K562 (cell line): Measurements from ENCODE around the gene CDCA3. TPM values are rescaled to one million over a fixed set of nuclear protein-coding genes. Genes with fewer than 3 reads are reported as not detected.

Source experiments
- ARID4B ChIP-seq: sonication (generic); formaldehyde crosslinking; IDR thresholded peaks from 2 replicates; pipeline ENCODE4 v1.8.0; 2022; ENCODE audit warnings: mild to moderate bottlenecking, missing genetic modification reagents
- CBFA2T2 ChIP-seq: fragments of 450-650 bp; conservative IDR thresholded peaks from 2 replicates; pipeline ENCODE4 v1.6.1; 2017; ENCODE audit warnings: mild to moderate bottlenecking
- CBX3 ChIP-seq, 2 experiments: IDR thresholded peaks; 1 replicate in 1 of 2; 2 replicates in 1 of 2; pipeline ENCODE4 v1.6.1; 2012; ENCODE audit warnings: inconsistent platforms in 2 of 2, low read length in 2 of 2, borderline replicate concordance in 1 of 2, control low read depth in 1 of 2
- CREB1 ChIP-seq, 2 experiments: sonication (generic) in 1 of 2; formaldehyde crosslinking in 1 of 2; IDR thresholded peaks; 2 replicates each; pipeline versions ENCODE4 v1.6.1 to v1.8.0; 2012 to 2022; ENCODE audit warnings: inconsistent platforms in 1 of 2, mild to moderate bottlenecking in 1 of 2, missing genetic modification reagents in 1 of 2, moderate library complexity in 1 of 2
- FOXA1 ChIP-seq: fragments of 450-650 bp; IDR thresholded peaks from 2 replicates; pipeline ENCODE4 v1.6.1; 2016; ENCODE audit warnings: mild to moderate bottlenecking, borderline replicate concordance
- GABPB1 ChIP-seq: sonication (generic); formaldehyde crosslinking; IDR thresholded peaks from 2 replicates; pipeline ENCODE4 v1.8.0; 2022; ENCODE audit warnings: mild to moderate bottlenecking, missing genetic modification reagents
- LEF1 ChIP-seq: fragments of 450-650 bp; IDR thresholded peaks from 2 replicates; pipeline ENCODE4 v1.6.1; 2016; ENCODE audit warnings: mild to moderate bottlenecking
- PTBP1 ChIP-seq: fragments of 200-400 bp; formaldehyde crosslinking; IDR thresholded peaks from 2 replicates; pipeline ENCODE4 v1.6.1; 2017; ENCODE audit warnings: low read depth, low read length
- RBFOX2 ChIP-seq: fragments of 200-400 bp; formaldehyde crosslinking; IDR thresholded peaks from 2 replicates; pipeline ENCODE4 v1.6.1; 2017; ENCODE audit warnings: low read depth, mild to moderate bottlenecking, low read length, moderate library complexity
- RBM22 ChIP-seq: fragments of 200-400 bp; formaldehyde crosslinking; IDR thresholded peaks from 2 replicates; pipeline ENCODE4 v1.6.1; 2018; ENCODE audit warnings: low read length, low read depth; ENCODE audit not compliant: poor library complexity, severe bottlenecking
- ZBTB7A ChIP-seq: IDR thresholded peaks from 2 replicates; pipeline ENCODE4 v1.6.1; 2011; ENCODE audit warnings: low read depth, mild to moderate bottlenecking, low read length, moderate library complexity, borderline replicate concordance; ENCODE audit not compliant: control insufficient read depth
- ZKSCAN3 ChIP-seq: fragments of 250-450 bp; sonication (Bioruptor Pico); IDR thresholded peaks from 2 replicates; pipeline ENCODE4 v1.4.0; 2020
- ZNF274 ChIP-seq: IDR thresholded peaks from 2 replicates; pipeline ENCODE4 v1.6.1; 2011; ENCODE audit warnings: low read depth, mild to moderate bottlenecking, low read length, moderate library complexity, borderline replicate concordance
- ZNF398 ChIP-seq: fragments of 250-450 bp; sonication (Bioruptor Pico); IDR thresholded peaks from 2 replicates; pipeline ENCODE4 v1.8.0; 2021; ENCODE audit warnings: moderate library complexity, mild to moderate bottlenecking, inconsistent platforms
- ZNF668 ChIP-seq: fragments of 250-450 bp; sonication (Bioruptor Pico); IDR thresholded peaks from 2 replicates; pipeline ENCODE4 v1.8.0; 2022; ENCODE audit warnings: mild to moderate bottlenecking, inconsistent platforms
- polyA plus RNA-seq, 8 experiments: library from polyadenylated mRNA; depleted of rRNA in 4 of 8; stranded (reverse) in 5 of 8; unstranded in 3 of 8; fragments of >200 nt; fragmentation: Nextera tagmentation in 2 of 8; fragmentation: Illumina TruSeq in 1 of 8; extraction: Ambion mirVana in 2 of 8; extraction: Trizol in 1 of 8; gene quantifications; 2 replicates each; pipeline versions ENCODE4 v1.2.1 to v1.2.3, GENCODE V29; 2011 to 2014; ENCODE audit warnings: inconsistent platforms in 1 of 8, missing spikeins in 1 of 8
- total RNA-seq, 7 experiments: library from RNA; depleted of rRNA in 6 of 7; stranded (reverse); fragments of >200 nt in 6 of 7; fragmentation: Illumina TruSeq in 2 of 7; extraction: Trizol in 2 of 7; gene quantifications; 2 replicates each; pipeline versions ENCODE4 v1.2.1 to v1.2.3, GENCODE V29; 2011 to 2021; ENCODE audit warnings: low replicate concordance in 1 of 7
- TF ChIP-seq, protein P1 (sequence below): fragments of 450-650 bp; formaldehyde crosslinking; IDR thresholded peaks from 2 replicates; pipeline ENCODE4 v1.4.0; 2022; ENCODE audit warnings: missing genetic modification characterization
- TF ChIP-seq, protein P2 (sequence below): fragments of 250-450 bp; sonication (Bioruptor Pico); IDR thresholded peaks from 2 replicates; pipeline ENCODE4 v1.4.0; 2020; ENCODE audit warnings: mild to moderate bottlenecking

The CDCA3 gene
- total and polyA plus RNA-seq, 9 of the 15 experiments (the other 6 are each of a cell fraction or from before 2014, with no cell fraction given), result 24.2 to 80.8 (median 55.1) TPM

GRCh38 chr12:6872073-6873048, 21.3 kb upstream of the CDCA3 start (continued):
- TF ChIP-seq ZBTB7A, result peak; percentile 84
- TF ChIP-seq ZNF668, result no peak
- 0 out of 2 replicates have a peak, but pooled peaks have one; percentile 16 for TF ChIP-seq PTBP1
- no peak for TF ChIP-seq ZNF274
- TF ChIP-seq ZNF398 (CRISPR knock-in tag), result no peak
- no peak for TF ChIP-seq ZKSCAN3 (CRISPR knock-in tag)
- TF ChIP-seq CBX3 (IDR thresholded peaks at IDR 0.05; ENCODE audit: borderline replicate concordance in 1 of 2, low read length in 2 of 2), result no peak
- TF ChIP-seq ARID4B, result peak; percentile 93
- peak; percentile 43; the same call in 1 of the 2 replicates for TF ChIP-seq CREB1 (IDR thresholded peaks at IDR 0.05)
- peak; percentile 56; the same call in 1 of the 2 replicates for TF ChIP-seq CREB1 (CRISPR knock-in tag; IDR thresholded peaks at IDR 0.05)
- TF ChIP-seq GABPB1 (CRISPR knock-in tag), result peak; percentile 41; the same call in 1 of the 2 replicates
- TF ChIP-seq, protein P1, sequence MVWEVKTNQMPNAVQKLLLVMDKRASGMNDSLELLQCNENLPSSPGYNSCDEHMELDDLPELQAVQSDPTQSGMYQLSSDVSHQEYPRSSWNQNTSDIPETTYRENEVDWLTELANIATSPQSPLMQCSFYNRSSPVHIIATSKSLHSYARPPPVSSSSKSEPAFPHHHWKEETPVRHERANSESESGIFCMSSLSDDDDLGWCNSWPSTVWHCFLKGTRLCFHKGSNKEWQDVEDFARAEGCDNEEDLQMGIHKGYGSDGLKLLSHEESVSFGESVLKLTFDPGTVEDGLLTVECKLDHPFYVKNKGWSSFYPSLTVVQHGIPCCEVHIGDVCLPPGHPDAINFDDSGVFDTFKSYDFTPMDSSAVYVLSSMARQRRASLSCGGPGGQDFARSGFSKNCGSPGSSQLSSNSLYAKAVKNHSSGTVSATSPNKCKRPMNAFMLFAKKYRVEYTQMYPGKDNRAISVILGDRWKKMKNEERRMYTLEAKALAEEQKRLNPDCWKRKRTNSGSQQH, result no peak
- TF ChIP-seq FOXA1, result no peak
- TF ChIP-seq, protein P2, sequence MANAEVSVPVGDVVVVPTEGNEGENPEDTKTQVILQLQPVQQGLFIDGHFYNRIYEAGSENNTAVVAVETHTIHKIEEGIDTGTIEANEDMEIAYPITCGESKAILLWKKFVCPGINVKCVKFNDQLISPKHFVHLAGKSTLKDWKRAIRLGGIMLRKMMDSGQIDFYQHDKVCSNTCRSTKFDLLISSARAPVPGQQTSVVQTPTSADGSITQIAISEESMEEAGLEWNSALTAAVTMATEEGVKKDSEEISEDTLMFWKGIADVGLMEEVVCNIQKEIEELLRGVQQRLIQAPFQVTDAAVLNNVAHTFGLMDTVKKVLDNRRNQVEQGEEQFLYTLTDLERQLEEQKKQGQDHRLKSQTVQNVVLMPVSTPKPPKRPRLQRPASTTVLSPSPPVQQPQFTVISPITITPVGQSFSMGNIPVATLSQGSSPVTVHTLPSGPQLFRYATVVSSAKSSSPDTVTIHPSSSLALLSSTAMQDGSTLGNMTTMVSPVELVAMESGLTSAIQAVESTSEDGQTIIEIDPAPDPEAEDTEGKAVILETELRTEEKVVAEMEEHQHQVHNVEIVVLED (CRISPR knock-in tag), result peak; percentile 47; the same call in 1 of the 2 replicates
- no peak for TF ChIP-seq CBFA2T2
- TF ChIP-seq RBM22, result peak; percentile 88
- no peak for TF ChIP-seq LEF1
- peak; percentile 71 for TF ChIP-seq RBFOX2
